DOHH2 (cell line): ENCODE data around the gene CD34.

Source experiments
- CTCF ChIP-seq: fragments of 200-600 bp; sonication (generic); IDR thresholded peaks from one replicate; pipeline ENCODE4 v1.5.1; 2014; ENCODE audit warnings: antibody characterized with exemption, mild to moderate bottlenecking, low read depth, low read length; ENCODE audit not compliant: poor library complexity, severe bottlenecking
- EZH2phosphoT487 ChIP-seq: fragments of 200-600 bp; sonication (generic); IDR thresholded peaks from 2 replicates; pipeline ENCODE4 v1.6.1; 2017; ENCODE audit warnings: borderline replicate concordance, mild to moderate bottlenecking, antibody characterized with exemption, low read length, moderate library complexity, mixed read lengths

- TF ChIP-seq EZH2phosphoT487 (no peak), CTCF (no peak)
Measured at GRCh38 chr1:207938016-207938415, 27.1 kb upstream of the CD34 start.
